Stimulated activated CD4-positive, alpha-beta T cell treated with anti-CD3 and anti-CD28 coated beads, Interleukin-12 subunit alpha, Interleukin-12 subunit beta, amount 100 ng/mL, for 4 hours (primary cell): ENCODE measurements around the gene GRIN2A.

Experiments
- DNase-seq: peaks from one replicate; pipeline ENCODE4 v3.0.0-alpha.2; 2020

GRIN2A gene

DNA sequence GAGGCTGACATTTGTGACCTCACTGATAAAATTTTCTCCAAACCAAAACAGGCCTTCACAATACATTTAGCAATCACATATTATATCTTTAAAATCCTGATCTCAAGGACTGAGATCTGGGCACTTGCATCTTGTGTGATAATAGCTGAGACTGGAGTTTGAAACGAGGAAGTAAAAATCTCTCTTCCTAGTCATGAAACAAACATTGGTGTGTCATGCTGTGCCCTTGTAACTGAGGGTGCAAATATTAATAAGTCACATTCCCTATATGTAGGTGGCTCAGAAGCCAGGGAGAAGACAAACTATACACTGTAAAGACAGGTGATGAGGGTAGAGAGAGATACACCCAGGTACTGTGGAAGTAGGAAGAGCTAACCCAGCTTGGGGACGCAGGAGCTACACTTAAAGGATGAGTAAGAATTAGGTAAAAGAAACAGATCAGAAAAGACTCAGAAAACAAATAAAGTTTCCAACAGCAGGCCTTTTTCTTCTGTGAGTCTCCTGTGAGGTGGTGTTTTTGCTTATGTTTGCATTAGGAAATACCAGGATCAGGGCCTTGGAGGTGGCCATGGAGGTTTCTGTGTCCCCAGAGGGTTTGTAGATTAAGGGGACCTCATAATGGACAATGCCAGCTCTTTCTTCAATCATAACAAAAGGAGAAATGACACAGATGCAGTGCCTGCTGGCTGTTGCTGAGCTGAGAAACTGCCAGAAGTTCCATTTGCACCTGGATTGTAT lies 335.7 kb downstream of the GRIN2A start:
- DNase-seq, result no peak

DNA sequence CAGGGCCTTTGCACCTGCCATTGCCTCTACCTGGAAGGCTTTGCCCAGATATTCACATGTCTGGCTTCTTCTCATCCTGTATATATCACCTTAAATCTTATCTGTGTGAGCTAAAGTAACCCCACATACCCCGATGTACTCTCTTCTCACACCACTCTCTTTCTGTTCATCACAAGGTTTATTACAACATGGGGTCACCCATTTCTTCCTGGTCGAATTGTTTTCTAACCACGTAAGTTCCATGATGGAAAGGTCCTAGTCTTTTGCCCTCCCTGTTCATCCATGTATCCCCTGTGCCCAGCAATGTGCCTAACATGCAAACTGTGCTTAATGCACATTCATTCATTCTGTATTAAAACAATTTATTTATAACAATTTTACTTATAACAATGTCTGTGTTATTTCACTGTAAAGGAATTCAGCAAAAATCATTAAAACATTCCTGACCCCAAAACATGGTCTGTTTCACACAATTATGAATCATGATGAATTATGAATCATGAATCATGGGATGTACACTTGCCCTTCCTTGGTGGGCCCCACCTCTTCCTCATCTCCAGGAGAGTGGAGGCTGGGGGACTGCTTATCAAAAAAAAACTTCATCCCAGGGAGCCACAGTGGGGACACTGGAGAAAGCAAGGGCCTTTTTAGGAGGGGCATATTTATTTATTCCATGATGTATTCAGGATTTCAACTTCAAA lies 336.4 kb downstream of the GRIN2A start:
- no peak for DNase-seq

DNA sequence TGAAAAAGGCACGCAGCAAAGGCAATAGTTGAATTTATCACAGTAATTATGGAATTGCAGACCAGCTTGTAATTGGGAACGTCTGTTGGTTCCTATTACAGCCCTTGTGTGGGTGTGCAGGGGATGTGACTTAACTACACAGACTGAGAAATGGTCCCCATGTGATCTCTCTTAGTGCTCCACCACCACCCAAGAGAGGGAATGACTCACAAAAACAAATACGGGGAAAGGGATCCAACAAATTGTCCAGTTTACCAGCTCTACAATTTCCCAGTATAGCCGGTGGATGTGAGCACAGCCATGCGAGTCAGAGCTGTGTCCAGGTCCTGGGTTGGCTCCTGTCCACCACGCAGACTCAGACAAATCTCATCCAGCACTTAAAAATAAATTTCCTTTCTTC lies 337.9 kb downstream of the GRIN2A start:
- DNase-seq, result no peak

DNA sequence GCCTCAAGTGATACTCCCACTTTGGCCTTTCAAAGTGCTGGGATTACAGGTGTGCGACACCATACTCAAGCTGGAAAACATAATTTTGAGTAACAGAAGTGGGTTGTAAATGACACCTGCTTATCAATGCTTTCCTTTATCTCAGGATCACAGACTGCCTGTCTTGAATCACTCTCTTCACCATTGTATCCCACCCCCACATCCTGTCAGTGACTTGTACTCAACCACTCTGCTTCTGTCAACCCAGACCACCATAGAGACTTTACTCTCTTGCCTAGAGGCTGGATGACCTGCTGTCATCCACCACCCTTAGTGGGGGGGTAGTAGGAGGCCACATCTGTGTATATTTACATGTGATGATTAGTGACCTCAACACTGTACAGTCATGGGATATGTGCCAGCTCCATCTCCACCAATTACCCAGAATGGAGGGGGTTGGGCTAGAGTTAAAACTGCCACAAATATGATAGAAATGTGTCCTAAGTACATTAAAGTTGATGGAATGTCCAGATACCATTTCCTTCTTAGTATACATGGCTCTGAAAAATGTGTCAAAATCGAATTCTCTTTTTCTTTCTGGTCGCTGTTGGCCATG lies 338.7 kb downstream of the GRIN2A start:
- DNase-seq, result no peak

DNA sequence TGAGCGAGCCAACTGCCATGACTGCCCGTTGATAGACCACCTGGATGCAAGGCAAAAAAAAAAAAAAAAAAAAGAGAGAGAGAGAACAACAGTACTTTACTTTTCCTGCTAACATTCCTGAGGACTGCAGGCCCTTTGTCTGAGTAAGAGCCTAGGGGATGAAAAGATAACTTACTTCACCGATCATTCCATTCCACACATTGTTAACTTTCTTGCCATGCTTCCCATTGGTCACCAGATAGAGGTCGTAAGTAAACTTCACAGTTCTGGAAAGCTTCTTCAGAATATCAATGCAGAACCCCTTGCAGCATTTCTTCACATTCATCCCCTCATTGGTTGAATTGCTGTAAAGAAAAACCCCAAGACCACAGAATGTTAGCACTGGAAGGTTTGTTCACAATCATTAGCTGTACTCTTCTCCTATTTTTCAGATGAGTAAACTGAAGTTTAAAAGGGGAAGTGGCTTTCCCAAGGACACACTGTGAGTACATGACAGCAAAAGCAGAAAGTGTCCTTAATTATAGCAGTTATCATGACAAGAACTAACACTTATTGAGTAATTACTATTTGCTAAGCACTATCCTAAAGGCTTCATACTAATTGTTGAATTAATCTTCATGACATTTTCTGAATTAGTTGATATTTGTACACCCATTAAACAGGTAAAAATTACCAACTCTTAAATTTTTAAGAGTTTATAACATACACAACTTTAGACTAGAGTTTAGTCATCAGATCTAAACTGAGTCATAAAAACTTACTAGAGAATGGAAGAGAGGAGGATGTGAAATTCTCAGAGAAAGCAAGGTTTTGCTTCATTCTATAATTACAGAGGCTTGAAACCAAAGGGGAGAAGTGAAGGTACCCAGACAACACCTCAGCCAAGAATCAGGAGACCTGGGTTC lies 341.2 kb downstream of the GRIN2A start:
- DNase-seq, result no peak

DNA sequence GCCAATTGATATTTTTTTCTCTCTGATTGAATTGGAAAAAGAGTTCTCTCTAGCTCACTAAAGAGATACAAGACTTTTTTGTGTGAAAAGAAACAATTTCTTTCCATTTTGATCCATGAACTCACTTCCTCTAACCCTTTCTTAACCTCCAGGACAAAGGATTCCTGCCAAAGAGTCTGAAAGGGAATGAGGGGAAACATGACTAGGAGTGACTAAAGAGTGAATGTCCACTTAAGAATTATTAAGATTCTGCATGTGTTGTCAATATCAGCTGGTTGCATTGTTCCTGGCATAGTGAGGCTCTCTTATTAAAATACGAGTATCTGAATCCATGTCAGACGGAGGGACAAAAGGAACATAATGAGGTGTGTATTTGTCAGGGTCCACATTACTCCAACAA lies 344.7 kb downstream of the GRIN2A start:
- no peak for DNase-seq

DNA sequence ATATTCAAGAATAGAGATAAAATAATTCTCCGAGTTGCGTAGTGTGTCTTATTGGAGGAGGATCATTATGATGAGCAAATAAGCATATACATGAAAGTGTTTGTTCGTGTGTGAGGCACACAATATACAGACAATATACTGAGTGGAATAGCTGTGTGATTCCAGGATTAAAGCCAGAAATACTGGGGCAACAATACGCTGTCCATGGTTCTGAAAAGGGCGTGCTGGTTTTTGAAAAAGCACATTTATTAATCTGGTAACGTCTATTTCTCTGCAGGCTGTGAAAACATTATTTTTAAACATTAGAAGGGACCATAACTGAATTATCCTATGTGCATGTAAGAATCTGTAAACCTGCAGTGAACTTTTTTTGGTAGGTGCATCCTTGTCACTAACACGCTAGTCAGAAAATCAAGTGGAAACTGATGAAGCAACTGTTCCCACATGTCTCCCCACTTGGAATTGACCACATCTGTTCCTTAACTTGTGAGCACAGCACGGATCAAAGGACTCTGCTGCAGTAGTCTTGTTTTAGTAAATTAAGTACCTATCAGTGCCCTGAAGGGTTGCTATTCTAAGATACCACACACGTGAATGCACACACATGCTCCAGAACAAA lies 346.0 kb downstream of the GRIN2A start:
- DNase-seq, result no peak

DNA sequence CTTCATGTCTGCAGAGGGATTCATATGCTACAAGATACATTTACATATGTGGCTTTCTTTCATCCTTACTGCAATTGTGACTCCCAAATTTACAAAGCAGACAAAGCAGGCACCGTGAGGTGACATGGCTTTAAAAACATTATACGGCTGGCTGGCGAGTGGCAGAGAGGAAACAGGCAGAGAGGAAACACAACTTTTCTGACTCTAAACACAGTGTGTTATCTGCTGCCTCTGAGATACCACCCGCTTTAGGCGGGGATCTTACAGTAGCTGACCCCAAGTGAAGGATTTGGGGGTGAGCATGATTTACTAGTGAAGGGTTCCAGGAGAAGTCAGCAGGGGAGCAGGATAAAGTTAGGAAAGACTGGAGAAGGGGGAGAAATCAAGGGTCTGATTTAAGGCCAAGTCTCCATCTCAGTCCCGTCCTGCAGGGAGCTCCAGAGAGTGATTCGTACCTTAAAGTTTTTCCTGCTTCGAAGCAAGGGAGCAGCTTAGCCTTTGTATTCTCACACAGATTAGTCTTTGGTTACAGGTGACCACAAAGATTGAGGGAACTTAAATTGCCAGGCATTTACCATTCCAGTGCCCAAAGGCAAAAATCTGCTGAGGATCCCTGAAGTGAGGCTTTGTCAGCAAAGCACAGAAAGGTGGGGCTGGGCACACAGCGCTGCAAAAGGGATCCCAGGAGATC lies 355.0 kb downstream of the GRIN2A start:
- no peak for DNase-seq

DNA sequence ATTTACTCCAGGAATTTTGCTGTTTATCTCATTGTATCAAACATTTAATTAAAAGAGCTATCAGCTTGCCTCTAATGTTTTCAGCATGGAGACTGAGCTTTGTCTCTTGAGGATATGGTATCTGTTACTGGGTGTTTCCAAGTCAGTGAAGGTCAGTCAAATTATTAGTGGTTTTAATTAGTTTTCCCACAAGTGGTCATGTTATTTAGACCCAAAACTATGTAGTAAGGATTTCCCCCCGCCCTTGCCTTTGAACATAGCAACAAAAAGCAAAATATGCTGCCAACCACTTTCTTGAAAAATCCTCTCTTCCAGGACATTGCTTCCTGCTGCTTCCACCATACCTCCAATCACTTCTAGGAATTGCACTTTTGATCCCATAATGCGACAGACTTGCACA lies 355.6 kb downstream of the GRIN2A start:
- no peak for DNase-seq

DNA sequence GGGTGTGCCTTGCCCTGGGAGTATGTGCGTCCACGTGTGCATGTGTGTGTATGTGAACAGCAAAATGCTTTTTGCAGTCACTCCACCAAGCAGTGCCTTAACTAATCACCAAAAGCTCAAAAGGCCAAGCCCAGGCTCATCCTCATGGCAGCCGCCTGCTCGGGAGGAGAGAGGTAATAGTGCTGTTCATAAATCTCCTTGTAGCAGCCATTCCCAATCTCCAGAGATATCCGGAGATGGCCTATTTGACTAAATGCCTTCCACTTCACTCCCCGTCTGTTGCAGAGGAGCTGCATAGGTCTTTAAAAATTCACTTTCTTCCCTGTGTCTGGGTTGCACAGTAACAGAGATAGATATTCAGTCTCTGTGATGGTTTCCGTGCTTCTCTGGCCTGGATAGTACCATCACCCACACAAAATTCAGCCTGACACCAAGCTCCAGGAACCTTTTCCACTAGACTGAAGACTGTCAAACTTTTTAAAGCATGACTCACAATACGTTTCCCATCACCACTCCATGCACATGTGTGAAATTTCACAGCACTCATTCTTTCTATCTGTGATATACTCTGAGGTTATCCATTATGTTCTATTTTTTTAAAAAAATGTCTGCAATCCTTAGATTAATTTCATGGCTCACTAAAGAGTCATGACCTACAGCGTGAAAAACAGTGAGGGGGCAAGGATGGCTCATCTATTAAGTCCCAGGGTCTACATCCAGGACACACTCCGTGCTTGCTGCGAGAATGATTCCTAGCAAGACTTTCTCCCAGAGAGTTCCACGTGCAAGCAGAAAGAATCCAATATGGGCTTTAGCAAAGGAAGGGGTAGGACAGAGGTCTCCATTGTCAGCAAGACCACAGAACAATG lies 357.8 kb downstream of the GRIN2A start:
- no peak for DNase-seq

DNA sequence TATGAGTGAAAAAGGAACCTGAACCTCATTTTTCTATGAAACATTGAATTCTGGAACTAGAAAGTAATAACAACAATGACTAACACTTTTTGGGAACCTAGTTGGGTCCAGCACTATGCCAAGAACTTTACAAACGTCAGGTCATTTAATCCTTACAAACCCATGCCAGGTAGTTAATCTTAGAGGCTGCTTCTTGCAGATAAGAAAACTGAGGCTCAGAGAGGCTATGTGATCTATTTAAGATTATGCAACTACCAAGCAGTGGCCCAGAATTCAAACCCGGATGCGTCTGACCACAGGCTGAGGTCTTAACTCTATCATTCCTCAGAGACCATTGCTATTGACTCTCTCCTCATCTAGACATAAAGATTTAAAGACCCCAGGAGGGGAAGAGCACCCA lies 358.7 kb downstream of the GRIN2A start:
- no peak for DNase-seq

DNA sequence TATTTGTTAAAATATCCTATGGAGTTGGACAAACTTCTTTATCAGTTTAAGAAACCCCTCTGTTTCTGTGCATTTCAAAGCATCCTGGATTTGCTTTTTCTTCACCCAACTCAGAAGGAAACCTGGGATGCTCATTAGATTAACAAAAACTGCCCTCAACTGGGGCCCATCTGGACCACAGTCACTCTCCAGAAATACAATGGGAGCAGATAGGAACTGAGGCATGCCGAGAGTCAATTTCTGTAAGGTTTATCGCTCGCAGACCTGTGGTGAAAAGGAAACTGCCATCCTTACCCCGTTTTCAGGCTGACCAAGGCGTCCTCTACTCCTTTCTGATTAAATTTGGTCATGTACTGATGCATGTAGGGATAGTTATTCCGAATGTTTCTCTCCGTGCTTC lies 360.3 kb downstream of the GRIN2A start:
- DNase-seq, result no peak

DNA sequence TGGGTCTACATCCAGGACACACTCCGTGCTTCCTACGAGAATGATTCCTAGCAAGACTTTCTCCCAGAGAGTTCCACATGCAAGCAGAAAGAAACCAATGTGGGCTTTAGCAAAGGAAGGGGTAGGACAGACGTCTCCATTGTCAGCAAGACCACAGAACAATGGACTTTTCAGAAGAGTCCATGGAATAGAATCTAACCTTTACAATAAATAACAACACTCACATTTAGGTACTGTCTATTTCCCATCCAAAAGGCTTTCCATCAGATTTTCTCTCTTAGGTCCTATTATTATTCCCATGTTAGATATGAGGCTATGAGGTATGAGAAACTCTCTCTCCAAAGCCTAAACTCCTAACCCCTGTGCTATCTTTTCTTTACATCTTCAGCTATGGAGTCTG lies 360.9 kb downstream of the GRIN2A start:
- DNase-seq, result no peak

DNA sequence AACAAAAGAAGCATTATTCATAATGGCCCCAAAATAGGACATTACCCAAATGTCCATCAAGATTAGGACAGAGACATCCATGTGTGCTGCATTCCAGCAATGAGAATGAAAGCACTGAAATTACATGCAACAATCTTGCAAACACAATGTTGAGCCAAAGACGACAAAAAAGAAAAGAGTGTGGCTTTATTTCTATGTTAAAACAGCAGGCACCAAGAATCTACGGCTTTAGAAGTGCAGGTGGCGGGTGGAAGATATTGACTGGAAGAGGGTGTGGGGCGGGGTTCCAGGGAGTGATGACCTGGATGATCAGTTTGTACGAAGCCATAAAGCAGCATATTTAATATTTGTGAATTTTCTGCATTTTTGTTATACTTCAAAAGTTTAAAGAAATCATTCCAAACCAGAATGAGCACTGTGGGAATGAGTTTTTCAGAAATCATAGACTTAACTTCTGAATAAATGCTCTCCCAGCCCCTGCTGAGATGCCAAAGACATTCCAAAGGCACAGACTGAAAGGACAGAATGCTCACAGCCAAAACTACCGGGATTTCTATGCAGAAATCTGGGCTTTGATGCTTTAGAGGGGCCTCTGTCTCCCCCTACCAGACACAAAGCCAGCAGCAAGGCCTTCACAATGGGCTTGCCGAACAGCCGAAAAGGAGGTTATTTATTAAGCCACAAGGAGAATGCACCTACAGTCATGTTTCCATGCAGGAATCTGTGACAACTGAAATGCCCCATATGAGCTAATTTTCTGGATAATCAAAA lies 361.6 kb downstream of the GRIN2A start:
- DNase-seq, result no peak

DNA sequence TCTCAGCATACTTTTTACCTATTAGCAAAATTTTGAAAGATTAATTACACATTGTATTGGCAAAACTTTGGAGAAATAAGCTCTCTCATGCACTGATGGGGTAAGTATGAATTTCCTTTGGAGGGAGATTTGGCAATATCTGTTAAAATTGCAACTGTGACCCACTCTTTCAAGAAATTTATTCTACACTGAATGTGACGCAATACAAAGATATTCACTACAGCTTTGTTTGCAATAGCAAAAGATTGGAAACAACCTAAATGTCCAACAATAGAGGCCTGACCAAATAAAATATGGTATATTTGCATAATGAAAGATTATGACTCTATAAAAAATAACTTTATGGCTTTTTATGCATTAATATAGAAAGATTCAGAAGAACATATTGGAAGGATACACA lies 363.5 kb downstream of the GRIN2A start:
- no peak for DNase-seq

DNA sequence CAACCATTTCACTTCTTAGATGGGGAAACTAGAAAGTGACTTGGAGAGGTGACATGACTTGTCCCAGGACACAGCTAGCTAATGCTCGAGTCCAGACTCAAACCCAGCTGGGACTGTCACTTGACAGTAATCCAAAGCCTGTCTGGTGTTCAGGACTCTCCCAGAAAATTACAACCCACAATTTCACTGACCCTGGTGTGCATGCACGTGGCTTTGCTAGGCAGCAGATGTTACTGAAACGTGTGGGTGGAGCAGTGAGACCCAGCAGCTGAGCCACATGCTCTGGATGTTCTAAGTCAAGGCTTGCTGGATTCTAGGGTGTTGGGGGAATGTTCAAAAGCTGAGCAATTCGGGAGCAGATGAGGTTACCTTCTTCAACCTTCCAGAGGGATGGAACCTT lies 364.6 kb downstream of the GRIN2A start:
- DNase-seq, result no peak

DNA sequence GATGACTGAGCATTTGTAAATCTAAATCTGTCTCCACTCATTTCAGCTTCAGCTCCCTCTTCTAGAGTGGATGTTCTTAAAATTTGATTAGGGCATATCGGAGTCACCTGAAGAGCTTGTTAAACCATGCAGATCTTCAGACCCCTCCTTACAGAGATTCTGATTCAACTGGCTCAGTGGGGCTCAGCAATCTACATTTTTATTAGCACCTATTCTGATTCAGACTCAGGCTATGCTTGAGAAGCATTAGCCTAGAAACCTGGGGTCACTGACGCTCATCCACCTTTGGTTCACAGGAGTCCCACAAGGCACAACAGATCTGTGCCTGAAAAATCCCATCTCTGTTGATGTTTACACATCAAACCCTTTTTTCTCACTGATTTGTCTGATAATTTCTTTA lies 365.6 kb downstream of the GRIN2A start:
- DNase-seq, result no peak

DNA sequence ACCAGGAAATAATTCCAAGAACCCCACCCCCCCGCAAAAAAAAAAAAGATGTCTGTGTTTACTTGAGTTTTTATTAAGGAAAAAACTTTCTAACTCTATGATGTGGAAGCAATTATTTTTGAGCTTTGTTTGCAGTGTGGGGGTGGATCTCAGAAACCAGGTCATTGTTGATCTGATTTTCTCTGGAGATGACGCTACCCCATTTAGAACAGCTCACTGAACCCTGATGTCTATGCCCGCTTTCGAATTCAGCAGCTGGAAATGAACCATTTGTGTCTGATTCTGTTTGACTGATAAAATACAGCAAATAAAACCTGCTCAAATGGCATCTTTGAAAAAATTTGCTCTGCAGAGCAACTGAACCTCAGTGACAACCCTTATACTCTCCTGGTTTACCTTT lies 368.6 kb downstream of the GRIN2A start:
- DNase-seq, result no peak

DNA sequence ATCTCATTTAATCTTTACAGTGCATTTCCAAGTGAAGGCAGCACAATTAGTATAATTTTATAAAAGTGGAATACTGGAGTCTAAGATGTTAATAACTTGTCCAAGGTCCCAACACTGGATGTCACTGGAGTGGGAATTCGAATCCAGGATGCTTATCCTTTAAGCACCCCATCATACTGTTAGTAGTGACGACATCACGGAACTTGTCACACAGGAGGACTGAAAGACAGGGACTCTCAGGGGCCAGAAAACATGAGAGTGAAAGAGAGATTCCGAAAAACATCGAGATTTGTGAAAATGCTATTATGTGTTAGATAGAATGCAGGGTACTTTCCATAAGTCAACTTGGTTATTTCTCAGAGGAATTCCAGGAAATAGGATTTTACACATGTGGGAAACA lies 374.0 kb downstream of the GRIN2A start:
- DNase-seq, result no peak

DNA sequence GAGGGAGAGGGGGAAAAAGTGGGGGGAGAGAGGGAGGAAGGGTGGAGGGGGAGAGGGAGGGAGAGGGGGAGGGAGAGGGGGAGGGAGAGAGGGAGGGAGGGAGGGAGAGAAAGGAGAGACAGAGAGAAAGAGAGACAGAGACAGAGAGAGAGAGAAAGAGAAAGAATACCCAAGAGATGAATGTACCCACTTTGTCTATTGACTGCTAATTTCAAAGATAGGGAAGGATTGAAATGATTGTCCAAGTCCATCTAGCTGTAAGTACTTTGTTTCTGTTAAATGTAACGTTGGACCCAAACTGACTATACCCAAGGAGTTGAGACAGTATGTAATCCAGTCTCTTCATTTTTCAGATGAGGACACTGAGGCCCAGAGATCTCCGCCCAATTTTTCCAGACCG lies 374.9 kb downstream of the GRIN2A start:
- DNase-seq, result no peak
